Superior temporal gyrus (tissue), 1 donor: ENCODE data around the gene AFAP1L1.

Experiments
- DNase-seq: peaks from one replicate; pipeline ENCODE4 v3.0.0-alpha.2; 2016; ENCODE audit errors: extremely low spot score

The AFAP1L1 gene

DNA sequence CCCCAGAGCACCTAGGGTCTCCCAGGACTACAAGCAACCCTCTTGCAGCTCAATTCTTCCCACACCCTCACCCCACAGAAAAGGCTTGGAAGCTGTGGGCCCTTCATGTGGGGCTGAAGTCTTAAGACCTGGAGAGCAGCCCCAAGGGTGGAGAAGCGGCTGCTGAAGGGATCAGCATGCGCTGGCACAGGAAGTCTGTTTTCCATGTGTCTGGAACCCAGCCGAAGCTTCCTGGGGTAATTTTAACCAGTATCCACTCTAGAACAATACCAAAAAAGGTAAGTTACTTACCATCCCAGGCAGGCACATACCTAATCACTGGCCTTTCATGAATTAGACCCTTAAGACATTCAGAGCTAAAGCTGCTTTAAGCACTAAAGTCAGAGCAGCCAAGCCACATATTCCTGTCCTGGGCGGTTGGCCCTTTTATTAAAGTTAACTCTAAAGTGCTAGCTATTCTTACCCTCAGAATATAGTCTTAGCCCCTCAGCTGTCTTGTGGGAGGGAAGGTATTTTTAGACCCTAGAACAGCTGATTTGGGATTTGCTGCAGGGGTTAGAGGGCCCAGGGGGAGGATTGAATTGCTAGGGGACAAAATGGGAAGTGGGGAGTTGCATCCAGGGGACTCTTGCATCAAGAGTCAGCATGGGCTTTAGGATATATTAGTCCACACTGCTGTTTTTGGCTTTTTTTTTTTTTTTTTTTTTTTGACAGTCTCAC, 100.6 kb downstream of the AFAP1L1 start:
- DNase-seq, result no peak

DNA sequence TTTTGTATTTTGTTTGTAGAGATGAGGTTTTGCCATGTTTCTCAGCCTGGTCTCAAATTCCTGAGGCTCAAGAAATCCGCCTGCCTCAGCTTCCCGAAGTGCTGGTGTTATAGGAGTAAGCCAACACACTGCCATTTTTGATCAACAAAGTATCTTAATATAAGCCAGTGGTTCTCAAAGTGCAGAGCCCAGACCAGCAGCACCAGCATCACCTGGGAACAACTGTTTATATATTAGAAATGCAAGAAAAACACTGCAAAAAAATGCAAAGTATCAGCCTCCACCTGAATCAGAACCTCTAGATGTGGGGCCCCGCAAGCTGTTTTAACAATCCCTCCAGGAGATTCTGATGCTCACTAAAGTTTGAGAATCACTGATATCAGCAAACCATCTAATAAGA, 101.3 kb downstream of the AFAP1L1 start:
- DNase-seq, result no peak

DNA sequence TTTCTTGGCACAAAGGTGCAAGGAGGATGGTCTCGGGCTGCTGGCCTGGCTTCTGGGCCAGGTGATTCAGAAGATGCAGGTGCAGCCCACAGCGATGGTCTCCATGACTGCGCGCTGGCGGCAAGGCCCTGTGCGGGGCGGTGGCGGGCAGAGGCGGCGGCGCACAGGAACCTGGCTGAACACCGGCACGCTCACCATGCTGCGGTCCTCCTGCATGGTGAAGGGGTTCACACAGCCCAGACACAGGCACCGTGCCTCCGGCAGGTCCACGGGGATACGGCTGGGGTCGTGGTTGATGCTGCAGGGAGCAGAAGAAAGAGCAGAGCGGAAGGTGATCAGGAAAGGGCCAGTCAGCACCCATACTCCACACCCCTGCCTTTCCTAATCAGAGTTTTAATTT, 102.6 kb downstream of the AFAP1L1 start:
- no peak for DNase-seq

DNA sequence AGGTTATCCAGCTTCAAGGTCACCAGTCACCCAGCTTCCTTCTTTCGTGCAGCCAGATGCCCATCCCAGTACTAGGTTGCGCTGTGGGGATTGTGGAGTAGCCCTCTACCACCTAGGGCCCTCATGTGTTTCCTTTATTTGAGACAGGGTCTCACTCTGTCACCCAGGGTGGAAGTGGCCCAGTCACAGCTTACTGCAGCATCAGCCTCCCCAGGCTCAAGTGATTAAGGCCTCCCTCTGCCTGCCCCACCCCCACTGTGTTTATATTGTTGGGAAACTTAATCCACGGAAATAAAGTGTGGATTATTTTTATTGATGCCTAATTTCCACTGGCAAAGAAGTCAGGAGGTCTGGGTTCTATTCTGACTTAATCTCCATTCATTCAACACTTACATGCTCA, 103.1 kb downstream of the AFAP1L1 start:
- DNase-seq, result no peak

DNA sequence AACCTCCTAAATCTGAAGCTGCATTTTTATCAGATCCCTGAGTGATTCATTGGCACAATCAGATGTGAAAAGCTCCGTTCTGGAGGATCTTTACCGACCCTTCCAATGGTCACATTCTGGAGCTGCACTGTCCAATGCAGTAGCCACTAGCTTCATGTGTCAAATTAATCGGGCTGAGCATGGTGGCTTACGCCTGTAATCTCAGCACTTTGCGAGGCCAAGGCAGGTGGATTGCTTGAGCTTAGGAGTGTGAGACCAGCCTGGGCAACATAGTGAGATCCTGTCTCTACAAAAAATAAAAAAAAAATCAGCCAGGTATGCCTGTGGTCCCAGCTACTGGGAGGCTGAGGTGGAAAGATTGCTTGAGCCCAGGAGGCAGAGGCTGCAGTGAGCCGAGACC, 103.8 kb downstream of the AFAP1L1 start:
- DNase-seq, result no peak

GRCh38 chr5:149376104-149376503, 104.4 kb downstream of the AFAP1L1 start:
- no peak for DNase-seq

- DNase-seq, result no peak
These were observed 105.2 kb downstream of the AFAP1L1 start for GRCh38 chr5:149376711-149377447.

GRCh38 chr5:149378241-149378820, 106.7 kb downstream of the AFAP1L1 start:
- no peak for DNase-seq

DNA sequence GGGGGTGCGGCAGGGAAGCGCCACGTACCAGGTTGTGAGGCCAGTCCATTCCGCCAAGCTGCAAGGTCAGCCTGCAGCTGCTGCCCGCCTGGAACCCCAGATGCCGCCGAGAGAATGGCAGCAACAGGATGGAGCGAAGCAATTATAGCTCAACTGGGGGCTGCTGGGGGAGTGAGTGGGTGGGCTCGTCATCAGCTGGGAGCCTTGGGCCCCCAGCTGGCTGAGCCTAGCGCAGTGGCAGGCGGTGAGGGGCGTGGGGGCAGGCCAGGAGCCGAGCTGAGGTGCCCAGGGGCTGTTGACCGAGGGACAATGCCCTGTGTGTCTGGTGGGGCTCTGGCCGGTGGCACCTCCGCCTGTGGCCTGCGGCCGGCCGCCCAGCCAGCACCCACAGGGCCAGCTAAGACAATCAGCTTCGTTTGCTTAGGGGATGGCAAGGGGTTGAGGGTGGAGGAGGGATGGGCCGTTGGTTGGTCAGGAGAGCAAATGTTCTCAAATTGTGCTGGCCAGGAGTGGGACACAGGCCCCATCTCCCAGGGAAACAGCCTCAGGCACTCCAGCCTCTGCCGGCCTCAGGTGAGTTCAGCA, 107.6 kb downstream of the AFAP1L1 start, which contains the start of gene IL17B:
TSS of gene IL17B (minus strand) at position 116 of the 585 bp plus-strand sequence. CDS start at position 49, 67 bp downstream.
- DNase-seq, result no peak

DNA sequence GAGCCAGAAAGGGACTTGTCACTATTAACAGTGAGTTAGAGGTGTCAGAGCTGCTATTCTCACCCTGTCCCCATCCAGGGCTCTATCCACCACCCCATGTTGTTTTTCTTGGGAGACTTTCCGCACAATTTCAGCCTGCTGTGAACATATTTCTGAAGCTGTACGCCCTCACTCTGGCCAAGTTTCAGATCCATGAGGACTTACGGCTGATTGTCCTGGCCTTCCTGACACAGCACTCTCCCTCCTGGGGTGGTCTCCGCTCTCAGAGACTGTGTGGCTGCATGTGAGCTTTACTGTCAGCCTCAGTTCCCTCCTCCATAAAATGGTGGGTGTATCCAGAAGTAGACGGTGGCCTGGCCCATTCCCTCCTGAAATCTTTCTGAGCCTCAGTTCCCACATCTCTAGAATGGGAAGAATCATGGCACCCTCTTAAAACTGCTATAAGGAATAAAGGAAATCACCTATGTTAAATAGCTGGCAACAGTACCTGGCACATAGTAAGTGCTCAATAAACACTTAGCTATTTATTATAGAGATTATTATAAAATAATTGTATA, 108.2 kb downstream of the AFAP1L1 start:
- DNase-seq, result no peak

GRCh38 chr5:149380466-149381121, 108.9 kb downstream of the AFAP1L1 start:
- no peak for DNase-seq

DNA sequence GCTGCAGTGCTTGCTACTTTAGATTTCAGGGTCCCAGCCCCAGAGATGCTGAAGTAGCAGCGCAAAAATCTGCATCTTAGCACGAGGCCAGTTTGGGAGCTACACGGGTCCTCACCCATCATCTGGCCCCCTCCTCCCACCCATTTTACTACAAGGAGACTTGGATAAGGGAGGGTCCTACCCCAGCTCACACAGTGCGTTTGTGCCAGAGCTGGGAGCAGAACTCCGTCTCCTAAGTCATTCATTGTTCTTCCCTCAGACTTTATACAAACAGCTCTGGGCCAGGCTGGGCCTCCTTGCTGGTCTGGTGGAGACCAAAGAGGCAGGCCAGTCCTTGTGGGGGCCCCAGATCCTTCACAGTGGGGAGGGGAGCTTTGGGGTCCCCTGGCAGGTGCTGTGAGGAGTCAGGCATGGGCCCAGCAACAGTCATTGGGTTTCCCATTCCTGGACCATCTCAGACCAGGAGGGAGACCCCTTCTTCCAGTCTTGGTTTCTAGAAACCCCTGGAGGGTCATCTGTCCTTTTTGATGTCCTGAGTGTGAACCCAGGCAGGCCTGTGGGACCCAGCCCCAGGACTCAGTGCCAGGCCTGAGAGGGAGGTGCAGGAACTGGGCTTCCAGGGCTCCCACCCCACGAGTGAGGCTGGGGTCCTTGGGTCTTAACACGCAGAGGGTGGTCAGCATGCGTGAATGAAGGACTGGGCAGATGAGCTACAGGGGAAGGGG, 109.8 kb downstream of the AFAP1L1 start:
- DNase-seq, result no peak

DNA sequence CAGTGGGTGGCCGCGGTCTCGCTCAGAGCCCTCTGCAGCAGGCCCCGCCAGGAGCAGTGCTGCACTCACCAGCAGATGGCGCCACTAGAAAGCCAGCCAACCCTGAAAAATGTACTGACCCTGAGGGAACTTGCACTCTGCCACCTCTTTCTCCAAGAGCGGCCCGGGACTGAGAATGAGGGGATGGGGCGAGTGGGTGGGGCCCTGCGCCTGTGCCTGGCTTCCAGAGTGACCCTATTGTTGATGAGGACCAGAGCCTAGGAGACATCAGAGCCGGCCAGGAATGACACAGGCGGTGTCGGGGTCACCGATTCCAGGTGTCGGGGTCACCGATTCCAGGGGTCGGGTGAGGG, 110.3 kb downstream of the AFAP1L1 start:
- peak; percentile 61 for DNase-seq

DNA sequence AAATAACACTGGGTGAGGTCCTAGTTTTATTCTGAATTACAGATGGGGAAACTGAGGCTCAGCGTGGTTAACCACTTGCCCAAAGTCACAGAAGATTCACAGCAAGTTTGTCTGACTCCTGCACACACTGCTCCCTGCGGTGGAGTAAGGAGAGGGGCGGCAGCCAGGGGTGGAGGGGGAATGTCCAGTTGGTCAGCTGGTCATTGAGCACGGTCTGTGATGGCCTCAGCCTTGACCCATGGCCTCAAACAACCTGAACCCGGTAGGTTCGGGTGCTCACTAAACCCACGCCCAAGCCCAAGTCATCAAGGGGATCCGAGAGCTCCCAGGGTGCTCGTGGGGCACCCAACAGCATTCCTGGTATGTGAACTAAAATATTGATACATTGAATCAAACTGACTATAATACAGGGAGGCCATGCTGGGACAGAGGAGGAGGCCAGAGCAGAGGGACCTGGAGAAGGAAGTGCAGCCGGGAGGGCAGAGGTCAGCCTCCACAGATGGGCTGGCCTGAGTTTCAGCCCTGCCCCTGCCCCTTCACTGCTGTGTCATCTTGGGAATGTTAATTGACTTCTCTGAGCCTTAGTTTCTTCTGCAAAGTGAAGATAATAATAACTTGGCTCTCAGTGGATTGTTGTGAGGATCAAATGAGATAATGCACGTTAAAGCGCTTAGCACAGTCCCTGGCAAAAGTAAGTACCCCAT, 111.0 kb downstream of the AFAP1L1 start:
- no peak for DNase-seq

DNA sequence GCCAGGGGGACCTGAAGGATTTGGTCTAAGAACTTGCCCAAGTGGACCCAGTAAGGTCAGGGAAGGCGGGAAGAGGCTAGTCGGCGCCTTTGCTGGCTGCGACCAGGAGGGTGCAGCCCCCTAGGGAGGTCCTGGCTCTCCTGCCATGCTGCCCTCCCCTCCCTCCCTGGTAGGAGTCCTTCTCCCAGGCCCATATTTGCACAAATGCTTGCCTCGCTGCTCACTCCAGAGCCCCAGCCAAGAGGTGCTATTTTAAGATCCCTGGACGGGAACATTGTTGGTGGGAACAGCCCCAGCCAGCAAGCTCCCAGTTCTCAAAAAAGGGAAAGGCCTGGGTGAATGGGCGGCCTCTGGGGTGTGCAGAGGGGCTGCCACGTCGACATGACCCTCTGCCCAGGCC, 111.7 kb downstream of the AFAP1L1 start:
- DNase-seq, result no peak

- no peak for DNase-seq
These were observed 114.5 kb downstream of the AFAP1L1 start for GRCh38 chr5:149386166-149386565.

GRCh38 chr5:149387081-149387631, 115.5 kb downstream of the AFAP1L1 start:
- DNase-seq, result no peak

DNA sequence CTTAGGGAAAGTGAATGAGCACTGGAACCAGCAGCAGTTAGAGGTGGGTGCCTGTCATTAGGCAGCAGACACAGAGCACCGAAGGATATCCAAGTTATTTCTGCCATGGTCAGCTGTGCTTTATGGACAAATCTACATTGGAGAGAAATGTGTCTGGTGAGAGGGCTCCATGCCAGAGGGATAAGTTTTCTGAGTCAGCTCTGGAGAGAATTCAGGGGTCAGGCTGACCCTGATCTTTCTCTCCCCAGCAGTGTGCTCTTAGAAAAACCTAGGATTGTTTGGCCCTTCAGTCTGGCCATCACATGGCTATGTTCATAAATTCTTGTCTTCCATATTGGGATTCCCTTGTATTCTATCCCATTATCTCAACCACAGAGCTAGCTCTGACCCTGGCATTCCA, 116.3 kb downstream of the AFAP1L1 start:
- no peak for DNase-seq

GRCh38 chr5:149388498-149389190, 117.0 kb downstream of the AFAP1L1 start:
- DNase-seq, result no peak
